GM20431 (cell line): ENCODE data around the gene INSIG2.

Experiments used
- in situ Hi-C: fragments of 300-500 bp; cut with MseI, MboI; formaldehyde crosslinking; loops from one replicate; pipeline ENCODE4 v1.15.0; 2020; ENCODE audit warnings: low sequenced_read_pairs; ENCODE audit not compliant: unreplicated experiment

INSIG2 gene

DNA sequence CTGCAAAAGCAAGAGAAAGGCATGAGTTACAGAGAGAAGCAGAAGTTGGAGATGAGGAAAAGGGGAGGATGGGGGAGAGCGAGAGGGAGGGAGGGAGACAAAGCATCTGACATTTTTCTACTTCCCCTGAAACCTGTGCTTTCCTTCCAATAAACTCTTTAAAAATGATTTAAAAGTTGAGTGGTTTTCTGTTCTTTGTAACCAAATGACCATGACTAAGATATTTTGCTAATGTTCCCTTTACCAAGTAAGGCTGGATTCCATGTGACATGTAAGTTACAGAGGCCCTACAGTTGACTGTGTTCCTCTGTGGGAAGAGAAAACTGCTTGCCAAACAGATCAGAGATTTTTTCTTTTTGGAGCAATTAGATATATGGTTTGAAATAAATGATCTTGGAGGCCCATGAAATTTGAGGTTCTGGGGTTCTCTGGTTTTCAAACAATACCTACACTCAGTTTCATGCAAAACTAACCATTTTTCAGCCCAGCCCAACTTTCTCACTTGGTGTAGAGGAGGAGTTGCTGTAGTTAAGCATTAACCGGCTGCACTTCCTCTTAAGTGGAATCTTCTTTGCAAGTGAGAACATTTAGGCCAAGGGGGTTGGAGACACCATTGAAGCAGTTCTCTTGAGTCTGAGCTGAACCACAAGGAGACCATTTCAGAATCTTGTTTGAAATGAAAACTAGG is 34.5 kb downstream of the INSIG2 start:
- in situ Hi-C loops: no loop called here

DNA sequence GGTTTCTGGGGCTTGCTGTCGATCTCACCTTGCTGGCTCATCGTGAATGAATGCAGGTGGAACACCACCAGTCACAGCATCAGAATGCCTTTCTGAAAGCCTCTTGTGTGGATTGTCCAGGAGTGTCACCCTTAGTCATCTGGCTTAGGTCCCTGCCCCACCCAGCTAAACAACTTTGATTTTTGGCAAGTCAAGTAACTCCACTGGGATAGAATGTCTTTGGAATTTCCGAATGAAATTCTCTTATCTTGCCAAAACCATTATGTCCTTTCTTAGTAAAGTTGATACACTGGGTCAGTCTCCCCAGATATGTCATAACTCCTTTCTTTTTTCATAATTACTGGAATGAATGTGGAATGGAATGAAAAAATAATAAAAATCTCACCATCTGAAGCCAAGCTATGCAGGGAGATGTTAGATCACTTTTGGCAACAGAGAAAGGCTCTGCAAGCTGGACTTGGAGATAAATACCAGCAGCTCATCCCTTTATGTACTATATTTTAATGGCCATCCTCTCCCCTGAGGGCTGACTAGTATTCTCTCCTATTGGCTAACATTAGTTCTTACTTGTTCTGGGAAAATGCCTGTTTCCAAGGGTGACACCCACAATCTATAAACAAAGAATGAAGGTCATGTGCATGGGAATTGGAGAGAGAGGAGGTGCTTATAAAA is 35.4 kb downstream of the INSIG2 start:
- in situ Hi-C loops: no loop called here

DNA sequence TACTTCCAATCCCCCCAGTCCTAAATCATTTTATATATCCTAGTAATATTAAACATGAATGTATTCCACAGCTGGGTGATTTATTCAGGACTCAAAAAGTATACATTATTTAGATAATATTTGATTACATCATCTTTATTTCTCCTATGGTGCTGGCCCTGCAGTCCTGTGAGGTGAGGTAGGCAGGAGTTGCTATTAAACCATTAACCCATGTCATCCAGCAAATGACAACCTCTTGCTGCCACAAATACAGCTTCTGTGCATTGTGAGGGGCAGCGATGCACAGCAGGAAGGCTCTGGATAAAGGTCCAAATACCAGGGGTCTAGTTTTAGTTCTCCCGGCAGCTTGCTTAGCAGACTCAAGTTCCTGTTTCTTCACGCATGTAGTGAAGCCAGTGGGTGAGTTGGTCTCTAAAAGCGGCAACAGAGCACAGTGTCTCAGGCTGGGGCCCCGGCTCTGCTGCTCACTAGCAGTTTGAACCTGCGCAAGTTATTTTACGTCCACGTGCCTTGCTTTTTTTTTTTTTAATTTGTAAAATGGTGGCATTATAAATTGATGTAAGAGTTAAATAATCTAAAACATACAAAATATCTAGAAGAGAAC is 36.1 kb downstream of the INSIG2 start:
- in situ Hi-C loops: no loop called here

DNA sequence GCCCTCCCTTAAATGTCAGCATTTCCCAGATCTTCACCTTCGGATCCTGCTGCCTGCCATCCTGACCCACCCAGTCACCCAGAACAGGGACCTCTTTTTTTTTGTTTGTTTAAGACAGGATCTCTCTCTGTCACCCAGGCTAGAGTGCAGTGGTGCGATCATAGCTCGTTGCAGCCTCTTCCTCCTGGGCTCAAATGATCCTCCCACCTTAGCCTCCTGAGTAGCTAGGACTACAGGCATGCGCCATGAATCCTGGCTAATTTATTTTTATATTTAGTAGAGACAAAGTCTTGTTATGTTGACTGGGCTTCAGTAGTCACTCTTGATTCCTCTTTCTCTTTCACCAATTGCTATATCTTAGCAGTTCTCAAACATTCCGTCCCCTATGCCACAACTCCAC is 39.0 kb downstream of the INSIG2 start:
- in situ Hi-C loops: no loop called here

DNA sequence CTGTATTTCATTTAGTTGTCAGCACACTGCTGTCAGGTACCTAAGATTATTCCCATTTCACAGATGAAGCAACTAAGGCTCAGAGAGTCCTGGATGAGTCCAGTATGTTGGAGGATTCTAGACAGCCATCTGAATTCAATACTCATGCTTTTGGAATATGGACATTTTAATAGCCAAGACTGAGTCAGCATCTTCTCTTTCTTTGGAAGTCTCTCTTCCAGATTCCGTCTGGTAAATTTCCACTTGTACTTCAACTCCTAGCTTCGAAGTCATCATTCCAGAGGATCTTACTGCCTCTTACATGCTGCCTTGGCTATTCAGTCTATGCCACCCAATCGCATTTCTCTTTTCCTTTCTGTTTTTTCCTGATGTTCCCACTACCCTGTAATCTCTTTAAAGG is 40.6 kb downstream of the INSIG2 start:
- in situ Hi-C loops: no loop called here

DNA sequence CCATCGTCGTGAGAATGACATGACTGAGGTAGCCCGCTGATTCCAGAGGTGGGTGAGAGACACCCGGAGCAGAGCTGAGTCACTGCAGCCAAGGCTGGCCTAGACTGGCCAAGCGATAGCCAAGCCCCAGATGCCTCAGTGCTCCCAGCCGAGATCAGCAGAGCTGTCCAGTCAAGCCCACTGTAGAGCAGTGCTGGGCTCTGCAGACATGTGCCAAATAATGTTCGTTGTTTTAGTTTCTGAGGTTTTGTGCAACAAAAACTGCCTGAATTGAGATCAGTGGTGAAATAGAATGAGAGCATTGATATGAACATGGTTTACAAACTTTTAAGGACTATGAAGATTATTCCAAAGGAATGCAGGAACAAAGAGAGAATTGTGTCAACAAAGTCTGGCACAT is 42.1 kb downstream of the INSIG2 start:
- in situ Hi-C loops: no loop called here

DNA sequence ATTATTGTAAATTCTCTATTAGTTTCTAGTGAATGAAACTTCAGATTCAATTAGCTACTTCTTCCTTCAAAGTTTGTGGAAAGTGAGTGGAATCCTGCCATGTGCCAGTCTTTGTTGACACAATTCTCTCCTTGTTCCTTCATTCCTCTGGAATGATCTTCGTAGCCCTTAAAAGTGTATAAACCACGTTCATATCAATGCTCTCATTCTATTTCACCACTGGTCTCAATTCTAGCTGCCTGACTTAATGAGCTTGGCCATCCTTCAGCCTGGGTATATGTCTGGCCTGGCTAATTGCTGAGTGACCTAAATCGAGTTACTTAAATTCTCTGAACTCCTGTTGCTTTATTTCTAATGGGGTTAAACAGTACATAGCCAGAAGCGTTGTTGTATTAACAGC is 43.5 kb downstream of the INSIG2 start:
- in situ Hi-C loops: no loop called here

DNA sequence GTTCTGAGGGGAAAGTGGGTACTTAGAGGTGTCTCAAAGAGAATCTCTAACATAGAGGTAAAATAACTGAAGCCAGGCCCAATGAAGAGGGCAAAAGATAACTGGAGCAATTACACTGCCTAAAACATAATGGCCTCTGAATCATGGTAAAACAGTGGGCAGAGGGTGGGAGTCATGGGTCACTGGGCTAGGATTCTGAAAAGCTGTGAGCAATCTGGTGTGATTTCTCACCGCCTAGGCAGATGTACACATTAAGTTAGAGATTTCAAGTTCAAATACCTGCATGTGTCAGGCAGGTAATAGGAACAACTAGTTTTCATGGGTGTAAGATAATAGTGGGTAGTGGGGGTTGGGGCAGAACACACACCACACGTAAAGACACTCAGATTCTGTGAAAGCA is 45.6 kb downstream of the INSIG2 start:
- in situ Hi-C loops: no loop called here

DNA sequence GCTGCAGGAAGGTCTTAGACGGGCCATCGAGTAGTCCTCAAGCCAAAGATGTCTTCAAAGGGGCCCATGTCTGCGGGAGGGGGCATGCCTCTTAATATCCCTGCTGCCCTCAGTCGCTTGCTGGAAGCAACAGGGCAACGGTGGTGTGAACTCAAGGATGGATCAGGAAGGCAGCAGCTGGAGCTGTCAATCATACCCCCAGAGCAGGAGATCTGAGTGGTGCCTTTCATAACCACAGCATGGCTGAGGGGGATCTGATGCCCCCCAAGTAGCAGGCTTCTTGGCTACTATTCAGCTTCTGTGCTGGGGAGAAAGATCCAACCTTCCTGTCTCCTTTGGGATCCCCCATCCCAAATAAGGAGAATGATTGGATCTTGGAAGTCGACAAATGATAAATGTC is 46.4 kb downstream of the INSIG2 start:
- in situ Hi-C loops: no loop called here

DNA sequence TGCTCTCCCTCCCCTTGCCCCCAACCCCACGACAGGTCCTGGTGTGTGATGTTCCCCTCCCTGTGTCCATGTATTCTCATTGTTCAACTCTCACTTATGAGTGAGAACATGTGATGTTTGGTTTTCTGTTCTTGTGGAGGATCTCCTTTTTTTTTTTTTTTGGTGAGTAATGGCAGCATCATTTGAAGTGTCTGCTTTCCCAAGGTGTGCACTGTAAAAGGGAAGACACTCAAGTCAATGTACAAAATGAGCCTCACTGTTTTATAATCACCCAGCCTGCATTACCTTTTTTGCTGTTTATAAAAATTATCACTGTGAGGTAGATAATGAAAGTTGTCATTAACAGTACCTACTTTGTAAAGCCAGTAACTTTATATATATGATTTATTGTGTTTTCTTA is 56.9 kb downstream of the INSIG2 start:
- in situ Hi-C loops: no loop called here

DNA sequence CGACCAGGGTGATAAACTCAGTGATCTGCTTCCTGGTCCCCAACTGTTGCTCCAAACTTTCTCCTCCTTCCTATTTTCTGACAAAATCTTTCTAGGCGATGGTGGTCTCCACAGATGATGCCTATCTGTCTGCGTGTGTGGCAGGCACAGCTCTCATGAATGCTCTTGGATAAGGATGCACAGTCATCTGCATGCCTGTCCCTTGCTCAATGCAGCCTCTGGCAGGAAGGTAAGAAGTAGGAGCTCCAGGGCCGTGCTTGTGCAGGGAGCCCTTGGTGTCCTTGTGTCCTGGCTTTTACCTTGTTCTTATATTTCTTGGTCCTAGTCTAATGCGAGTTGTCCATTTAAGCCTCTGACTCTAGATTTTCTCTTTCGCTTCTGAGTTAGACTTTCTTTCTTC is 57.5 kb downstream of the INSIG2 start:
- in situ Hi-C loops: no loop called here

DNA sequence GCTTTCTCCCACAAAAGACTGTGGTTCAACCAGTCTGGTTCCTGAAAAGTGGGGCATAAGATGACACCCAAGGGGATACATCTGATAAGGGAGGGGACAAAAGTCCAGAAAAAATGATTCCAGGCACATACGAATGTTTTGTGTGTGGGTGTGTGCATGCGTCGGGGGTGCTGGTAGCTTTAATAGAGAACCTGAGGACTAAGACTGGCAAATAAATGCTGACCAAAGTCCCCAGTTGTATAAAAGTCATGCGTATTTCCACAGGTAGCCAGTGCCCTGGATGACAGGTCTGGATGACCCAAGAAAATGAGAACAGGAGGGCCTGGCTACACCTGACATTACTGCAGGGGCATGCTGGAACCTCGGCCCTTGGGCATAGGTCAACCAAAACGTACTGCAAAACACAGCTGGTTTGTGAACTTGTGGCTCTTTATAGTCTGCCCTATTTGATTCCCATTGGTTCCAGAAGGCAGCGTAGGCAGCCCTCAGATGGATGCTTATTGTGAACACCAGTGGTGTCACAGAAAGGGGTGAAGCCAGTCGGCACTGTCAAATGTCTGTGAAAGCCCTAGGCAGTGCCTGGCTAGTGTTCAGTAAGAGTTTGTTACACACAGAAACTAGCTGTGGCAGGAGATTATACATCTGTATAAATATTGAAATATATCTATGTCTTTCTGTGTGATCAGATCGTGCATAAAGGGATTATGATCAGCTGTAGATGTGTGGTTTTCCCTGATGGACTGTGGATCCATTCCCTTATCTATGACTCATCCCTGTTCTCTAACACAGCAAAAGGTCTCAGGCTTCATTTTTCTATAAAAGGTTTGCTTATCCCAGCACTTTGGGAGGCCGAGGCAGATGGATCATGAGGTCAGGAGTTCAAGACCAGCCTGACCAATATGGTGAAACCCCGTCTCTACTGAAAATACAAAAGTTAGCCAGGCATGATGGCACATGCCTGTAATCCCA is 58.3 kb downstream of the INSIG2 start:
- in situ Hi-C loops: no loop called here

DNA sequence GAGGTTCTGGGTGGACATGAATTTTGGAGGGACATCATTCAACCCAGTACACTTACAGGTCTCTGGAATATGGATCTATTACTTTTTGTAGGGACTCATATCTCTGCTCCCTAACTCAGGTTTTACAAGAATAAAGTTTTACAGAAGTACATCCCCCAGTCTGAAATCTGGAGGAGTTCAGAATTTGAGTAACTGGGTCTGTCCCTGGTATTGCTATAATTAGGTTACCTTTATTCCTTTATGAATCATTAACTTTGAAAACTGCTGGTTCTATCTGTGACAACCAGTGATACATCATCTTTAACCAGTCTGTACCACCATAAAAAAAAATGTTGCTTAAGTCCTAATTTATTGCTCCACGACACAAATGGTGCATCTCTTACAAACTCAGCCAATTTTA is 59.9 kb downstream of the INSIG2 start:
- in situ Hi-C loops: no loop called here

DNA sequence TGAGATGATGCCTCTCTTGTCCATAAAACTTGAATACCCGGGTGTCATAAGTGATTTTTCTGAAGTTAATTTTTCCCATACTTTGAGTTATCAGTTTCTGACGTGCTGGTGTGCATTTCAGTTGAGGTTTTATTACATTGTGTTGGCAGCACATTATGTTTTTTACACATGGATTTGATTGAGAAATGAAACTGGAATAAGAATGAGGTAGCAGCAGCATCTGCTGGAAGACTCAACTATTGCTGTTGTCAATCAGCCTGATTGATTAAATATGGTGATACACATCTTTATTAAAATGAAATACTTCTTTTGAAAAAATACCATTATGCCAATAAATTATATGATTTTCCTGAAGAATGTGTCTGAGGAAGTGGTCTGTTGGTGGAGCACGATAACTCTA is 60.5 kb downstream of the INSIG2 start:
- in situ Hi-C loops: no loop called here

DNA sequence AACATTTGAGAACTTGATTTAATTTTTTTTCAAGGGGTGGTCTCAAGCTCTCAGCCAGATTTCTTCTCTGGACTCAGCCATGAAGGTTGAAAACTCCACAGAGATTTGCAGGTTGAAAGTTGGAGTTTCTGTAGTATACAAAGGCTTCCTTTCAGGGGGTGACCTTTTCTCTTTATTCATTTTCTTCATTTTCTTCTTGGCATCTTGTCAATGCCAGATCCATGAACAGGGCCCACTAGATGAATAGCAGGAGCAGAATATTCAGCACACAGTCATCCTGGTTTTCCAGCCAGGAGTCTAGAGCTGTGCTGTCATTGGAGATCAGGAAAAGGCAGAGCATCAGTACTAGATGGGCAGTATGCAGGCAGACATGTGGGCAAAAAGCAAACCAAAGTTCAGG is 62.0 kb downstream of the INSIG2 start:
- in situ Hi-C loops: no loop called here

DNA sequence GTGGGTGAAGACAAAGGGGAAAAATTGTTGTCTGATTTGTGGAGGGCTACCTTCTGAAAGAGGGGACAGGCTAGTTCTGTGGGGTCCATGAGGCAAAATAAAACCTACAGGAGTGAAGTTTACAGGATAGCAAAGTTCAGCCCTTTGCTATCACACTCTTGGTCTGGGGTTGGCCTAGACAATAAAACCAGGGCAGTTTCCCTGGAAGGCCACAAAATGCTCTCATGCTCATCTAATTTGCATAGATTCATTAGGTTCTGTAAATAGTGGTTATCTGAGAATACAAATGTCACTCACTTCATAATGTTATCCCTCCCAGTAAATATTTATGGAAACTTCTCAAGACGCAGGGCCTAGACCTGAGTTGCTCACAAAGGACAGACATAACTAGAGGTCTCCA is 63.6 kb downstream of the INSIG2 start:
- in situ Hi-C loops: no loop called here

DNA sequence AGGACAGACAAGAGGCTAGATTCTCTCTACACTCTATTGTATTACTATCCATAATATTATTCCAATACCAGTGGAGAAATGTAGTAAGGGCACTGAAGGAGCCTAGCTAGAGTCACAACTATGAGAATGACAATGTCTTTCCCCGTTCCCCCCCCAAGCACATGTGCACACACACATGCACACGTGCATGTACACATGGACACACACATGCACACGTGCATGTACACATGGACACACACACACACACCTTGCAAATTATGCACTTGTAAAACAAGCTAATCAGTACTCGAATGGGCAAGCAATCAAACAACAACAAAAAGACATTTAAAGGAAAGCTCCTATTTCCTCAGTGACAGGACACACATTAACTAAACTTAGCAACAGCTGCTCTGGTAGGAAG is 65.2 kb downstream of the INSIG2 start:
- in situ Hi-C loops: no loop called here

DNA sequence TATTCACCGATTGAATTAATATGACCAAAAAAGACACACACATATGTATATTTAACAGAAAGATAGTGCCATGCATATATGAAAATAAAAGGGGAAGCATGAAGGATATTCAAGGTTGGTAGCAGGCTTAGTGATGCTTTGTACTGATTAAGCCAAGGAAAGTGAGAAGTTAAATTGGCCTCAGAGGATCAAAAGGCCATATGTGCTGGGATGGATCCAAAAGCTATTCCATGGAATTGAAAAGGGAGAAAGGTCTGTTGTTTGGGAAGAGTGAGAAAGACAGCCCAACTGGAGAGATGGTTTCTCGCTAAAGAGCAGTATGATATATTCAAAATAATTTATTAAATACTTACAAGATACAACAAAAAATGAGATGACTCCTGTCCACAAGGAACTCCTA is 65.9 kb downstream of the INSIG2 start:
- in situ Hi-C loops: no loop called here
